ENCODE results near the gene RGS19.
"Not testable (repeated sequence)": the region's sequence is repeated elsewhere in the genome, so short reads cannot be mapped to it uniquely, and the experiment has no call there.

Gene RGS19, protein sequence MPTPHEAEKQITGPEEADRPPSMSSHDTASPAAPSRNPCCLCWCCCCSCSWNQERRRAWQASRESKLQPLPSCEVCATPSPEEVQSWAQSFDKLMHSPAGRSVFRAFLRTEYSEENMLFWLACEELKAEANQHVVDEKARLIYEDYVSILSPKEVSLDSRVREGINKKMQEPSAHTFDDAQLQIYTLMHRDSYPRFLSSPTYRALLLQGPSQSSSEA

DNA sequence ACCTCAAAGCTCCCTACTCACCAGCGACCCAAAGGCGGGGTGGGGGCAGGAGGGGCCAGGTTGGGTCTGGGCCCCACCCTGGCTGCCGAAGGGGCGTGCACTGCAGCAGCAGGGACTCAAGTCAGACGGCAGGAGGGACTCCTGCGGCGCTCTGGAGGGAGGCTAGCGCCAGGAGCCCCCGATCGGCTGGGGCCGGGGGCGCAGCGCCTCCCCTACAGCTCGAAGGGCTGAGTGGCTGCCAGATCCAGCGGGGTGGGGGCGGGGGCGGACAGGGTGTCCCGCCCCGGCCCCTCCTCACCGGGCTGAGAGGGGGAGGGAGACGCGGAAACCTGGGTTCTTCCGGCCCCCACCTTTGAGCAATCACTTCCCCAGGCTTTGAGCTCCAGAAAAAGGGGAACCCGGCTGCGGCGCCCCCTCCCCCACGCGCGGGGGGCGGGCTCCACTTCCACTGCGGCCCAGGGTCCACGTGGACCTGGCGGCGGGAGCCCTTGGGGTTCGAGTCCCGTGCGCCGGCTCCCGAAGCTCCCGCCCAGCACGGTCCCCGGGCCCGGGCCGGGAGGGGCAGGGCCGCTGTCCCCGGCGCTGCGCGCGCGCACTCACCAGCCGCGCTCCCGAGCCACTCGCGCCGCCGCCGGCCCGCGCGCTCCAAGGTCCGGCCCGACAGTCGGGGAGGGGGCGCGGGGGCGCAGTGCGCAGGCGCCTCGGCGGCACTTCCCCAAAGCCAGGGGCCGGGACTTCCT is at the start of gene RGS19:
RGS19 (minus strand) TSS at position 246 of the 740 bp plus-strand sequence. CDS start 2,632 bp downstream, outside the sequence.
- DNase-seq, result peak; percentile 84 to 90

DNA sequence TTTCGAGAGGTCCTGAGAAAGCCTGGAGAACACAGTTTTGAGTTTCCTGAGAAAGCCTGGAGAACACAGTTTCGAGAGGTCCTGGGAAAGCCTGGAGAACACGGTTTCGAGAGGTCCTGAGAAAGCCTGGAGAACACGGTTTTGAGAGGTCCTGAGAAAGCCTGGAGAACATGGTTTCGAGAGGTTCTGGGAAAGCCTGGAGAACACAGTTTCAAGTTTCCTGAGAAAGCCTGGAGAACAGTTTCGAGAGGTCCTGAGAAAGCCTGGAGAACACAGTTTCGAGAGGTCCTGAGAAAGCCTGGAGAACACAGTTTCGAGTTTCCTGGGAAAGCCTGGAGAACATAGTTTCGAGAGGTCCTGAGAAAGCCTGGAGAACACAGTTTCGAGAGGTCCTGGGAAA is 44.2 kb upstream of the RGS19 start:
- not testable (repeated sequence) for DNase-seq

DNA sequence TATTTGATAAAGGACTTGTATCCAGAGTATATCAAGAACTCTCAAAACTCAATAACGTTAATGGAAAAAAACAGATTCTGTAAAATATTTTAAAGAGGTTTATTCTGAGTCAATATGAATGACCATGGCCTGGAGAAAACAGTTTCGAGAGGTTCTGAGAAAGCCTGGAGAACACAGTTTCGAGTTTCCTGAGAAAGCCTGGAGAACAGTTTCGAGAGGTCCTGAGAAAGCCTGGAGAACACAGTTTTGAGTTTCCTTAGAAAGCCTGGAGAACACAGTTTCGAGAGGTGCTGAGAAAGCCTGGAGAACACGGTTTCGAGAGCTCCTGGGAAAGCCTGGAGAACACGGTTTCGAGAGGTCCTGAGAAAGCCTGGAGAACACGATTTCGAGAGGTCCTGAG is 43.6 kb upstream of the RGS19 start:
- DNase-seq, result not testable (repeated sequence)

DNA sequence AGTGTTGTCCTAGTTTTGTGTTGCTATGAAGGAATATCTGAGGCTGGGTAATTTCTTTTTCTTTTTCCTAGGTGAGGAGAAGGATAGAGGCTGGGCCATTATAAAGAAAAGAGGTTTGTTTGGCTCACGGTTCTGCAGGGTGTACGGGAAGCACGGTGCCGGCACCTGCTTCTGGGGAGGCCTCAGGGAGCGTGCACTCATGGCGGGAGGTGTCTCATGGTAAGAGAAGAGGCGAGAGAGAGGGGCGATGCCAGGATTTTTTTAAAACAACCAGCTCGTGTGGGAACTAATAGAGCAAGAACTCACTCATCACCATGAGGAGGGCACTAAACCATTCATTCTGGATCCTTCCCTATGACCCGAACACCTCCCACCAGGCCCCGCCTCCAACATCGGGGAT is 42.3 kb upstream of the RGS19 start:
- DNase-seq, result no peak

DNA sequence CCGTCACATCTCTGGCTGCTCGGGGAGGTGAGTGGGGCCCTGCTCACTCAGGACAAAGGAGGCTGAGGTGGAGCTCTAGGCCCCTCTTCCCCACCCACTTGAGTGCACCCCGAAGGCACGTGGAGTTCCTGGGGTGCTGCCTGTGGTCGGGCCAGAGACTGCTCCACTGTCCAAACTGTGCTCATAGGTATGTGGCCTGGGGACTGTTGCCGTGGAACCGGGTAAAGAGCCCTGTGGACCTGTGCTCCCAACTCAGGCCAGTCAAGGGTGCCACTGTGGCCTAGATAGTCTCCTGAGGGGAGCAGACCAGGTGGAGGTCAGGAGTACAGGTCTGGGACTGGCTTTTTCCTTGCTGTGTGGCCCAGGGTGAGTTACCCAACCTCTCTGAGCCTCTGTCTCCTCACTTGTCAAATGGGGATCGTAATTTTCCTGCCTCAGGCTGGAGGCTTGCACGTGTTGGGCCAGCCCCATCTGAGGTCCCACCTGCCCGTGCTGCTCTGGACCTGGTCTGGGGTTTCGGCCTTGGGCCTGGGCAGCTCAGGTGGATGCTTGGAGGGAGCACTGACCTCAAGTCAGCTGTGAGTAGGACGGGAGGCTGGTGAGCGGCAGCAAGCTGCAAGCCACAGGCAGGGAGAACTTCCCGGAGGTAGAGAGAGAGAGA is 40.5 kb upstream of the RGS19 start:
- DNase-seq, result no peak

DNA sequence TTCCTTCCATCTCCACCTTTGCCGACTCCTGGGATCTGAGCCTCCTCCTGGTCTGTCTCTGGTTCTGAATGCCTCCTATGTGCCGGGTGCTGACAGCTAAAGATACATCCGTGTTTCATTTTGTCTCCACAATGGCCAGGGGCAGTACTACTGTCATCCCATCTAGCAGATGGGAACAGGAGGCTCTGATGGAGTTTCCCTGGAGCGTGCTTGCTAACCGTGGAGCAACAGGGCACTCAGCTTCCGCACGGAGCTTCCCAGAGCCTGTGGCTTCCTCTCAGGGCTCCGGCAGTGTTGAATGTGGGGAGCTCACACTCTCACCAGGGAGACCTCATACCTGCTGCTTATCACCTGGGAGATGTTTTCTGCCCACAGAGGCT is 40.0 kb upstream of the RGS19 start:
- DNase-seq, result no peak

DNA sequence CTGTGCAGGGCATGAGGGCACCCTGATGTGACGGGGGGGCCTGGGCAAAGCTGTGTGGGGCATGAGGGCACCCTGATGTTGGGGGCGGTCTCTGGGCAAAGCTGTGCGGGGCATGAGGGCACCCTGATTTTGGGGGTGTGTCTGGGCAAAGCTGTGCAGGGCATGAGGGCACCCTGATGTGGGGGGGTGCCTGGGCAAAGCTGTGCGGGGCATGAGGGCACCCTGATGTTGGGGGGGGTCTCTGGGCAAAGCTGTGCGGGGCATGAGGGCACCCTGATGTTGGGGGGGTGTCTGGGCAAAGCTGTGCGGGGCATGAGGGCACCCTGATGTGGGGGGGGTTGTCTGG is 38.1 kb upstream of the RGS19 start:
- not testable (repeated sequence) for DNase-seq

DNA sequence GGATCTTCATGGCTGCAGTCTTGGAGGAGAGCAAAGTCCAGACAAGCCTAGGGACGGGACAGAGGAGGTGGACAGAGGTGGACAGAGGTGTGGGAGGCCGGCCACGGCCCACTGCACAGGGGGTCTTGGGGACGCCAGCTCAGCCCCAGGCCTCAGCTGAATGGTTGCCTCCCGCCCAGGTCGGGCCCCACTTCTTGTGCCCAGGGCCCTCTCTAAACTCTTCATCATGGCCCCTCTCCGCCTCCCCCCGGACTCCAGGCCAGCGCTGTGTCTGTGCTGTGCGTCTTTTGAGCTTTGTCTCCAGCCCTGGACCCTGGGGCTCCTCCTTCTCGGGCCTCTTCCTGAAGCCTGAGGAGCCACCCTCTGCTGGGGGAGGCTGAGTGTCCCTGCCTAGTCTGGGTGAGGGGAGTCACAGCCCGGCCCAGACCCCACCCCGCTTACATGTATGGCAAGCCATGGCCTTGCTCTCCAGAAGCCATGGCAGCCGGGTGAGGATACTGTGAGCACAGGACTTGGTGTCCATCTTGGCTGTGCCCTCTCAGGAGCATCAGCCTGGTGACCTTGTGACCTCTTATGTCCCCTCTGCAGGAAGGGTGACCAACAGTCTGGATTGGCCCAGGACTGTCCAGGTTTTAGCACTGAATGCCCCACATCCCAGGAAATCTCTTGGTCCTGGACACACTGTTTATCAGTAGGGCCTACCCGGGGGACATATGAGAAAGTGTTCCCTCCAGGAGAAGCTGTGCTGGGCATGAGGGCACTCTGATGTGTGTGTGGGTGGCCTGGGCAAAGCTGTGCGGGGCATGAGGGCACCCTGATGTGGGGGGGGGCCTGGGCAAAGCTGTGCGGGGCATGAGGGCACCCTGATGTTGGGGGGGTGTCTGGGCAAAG is 37.5 kb upstream of the RGS19 start:
- DNase-seq, result no peak

DNA sequence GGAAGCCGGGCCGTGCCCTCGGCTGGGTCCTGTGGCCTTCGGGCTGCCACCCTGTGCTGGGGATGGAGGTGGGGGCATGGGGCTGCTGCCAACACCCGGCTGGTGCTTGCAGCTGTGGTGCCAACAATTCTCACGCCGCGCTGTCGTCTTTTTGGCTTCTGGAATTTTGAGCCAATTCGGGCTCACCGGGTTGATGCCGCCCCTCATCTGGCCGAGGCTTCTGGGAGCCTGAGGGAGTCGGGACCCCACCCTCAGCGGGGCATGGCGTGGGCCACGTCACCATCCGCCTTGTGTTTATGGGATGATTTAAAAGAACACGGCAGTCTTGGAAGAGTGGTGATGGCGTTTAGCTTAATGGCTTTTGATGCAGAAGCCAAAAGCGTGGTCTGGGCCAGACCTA is 36.7 kb upstream of the RGS19 start:
- DNase-seq, result no peak

DNA sequence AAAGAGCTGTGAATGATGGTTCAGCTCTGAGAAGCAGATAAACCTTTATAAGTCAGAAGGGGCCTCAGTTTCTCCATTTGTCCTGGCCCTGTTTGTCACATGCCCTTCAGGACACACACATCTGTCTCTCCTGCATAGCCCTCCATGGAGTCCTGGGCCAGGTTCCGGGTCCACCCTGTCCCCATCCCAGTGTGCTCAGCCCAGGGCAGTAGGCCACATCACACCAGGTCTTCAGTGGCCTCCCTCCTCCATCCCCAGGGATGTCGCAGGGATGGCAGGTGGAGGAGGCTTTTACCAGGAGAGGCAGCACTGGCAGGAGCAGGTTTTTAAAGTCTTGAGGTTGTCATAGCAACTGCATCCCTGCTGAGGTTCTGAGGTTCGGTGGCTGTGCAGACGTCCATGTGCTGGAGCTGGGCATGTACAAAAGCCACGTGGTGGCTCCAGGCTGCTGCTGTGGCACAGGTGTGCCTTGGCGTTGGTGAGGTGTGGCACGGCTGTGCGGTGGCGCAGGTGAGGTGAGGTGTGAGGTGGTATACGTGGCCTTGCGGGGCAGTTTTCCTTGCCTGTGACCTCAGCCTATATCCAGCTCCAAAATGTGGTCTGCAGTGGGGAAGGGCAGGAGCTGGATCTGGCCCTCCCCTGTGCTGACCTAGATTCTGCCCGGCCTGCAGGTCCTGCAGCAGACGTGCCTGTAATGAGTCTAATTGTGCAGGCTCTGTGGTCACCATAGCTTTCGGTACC is 36.0 kb upstream of the RGS19 start:
- no peak for DNase-seq

DNA sequence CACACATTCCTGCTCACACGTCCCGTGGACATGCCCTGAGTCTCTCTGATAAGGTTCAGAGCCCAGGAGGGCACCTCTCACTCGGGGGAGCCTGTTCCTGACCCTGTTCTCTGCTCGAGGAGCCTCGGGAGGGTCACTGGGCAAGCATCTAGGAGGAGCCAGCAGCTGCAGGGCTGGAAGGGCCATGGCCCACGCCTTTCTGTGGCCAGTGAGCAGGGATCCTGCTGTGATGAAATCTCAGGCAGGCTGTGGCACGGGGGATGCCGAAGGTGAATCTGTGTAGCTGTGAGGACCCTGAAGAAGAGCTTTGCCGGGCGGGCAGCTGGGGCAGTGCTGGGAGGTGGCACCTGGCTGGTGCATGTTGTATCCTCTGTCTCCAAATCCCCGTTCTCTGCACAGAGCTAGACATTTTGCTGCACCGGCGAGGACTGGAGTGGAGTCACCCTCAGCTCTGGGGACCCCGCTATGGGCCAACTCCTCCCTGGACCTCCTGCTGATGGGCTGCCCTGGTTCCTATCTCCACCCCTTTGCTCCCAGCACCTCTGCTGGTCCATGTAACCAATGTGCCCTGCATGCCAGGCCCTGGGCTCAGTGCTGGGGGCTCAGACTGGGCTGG is 35.1 kb upstream of the RGS19 start:
- no peak for DNase-seq

DNA sequence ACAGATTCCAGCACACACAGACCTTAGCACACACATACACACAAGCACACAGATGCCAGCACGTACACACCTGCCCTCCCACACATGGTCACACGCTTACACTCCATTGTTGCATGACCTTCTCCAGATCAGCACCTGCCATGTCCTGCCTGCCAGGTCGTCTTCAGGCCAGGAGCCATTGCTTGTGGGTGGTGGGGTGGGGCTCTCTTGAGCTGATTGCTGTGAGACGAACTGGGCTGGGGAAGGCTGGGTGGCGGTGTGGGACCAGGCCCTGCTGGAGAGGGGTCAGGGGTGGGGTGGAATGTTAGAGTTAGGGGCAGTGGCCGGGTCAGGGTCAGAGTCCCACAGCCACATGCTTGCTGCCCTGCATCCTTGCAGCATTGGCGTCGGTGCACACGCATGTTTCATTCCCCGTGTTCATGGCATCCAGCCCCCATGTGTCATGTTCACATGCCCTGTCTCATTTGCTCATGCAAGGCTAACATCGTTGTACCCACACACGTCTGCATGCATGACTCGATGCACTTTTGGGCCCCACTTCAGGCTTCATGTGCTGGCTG is 34.6 kb upstream of the RGS19 start:
- no peak for DNase-seq

DNA sequence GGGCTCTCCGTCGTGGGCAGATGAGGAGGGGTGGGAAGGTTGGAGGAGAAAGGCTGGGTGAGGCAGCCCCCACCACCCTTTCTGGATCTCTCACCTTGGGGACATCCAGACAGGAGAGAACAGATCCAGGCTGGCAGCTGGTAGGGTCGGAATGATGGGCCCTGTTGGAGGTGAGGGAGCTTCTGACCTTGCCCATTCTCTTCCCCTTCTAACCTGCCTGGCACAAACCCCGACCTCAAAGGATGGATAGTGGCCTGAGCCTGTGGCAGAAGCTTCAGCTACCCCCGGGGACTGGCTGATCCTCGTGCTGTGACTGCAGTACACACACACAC is 34.1 kb upstream of the RGS19 start:
- DNase-seq, result no peak

DNA sequence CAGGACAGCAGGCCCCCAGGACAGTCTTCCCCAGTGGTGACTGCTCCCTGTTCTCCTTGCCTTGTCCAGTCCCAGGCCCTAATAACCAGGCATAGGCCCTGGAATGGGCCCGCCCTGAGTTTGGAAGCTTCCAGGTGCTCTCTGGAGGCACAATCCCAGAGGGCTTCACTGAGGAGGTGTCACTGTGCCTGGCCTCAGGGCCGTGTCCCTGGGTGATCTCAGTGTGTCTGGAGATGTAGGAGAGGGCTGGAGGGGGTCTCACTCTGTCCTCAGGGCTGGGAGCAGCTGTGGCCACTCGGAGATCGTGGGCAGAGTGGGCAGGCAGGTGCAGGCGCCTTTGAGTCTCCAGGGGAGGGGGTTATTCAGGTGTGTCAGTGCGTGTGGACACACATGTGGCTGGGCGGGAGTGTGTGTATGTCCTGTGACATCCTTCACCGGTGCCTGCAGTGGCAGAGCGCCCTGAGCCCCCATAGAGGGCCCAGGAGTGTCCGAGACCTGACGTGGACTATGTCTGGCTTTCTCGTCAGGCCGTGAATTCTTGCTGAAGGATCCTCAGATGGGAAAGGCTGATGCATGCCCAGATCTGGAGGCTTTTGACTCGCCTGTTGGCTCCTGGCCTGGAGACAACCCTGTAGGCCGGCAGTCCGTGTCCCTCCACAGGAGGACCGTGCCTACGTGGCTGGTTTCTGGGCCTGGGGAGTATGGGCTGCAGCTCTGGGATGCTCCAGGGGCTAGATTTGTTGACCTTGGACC is 33.5 kb upstream of the RGS19 start:
- DNase-seq, result no peak

DNA sequence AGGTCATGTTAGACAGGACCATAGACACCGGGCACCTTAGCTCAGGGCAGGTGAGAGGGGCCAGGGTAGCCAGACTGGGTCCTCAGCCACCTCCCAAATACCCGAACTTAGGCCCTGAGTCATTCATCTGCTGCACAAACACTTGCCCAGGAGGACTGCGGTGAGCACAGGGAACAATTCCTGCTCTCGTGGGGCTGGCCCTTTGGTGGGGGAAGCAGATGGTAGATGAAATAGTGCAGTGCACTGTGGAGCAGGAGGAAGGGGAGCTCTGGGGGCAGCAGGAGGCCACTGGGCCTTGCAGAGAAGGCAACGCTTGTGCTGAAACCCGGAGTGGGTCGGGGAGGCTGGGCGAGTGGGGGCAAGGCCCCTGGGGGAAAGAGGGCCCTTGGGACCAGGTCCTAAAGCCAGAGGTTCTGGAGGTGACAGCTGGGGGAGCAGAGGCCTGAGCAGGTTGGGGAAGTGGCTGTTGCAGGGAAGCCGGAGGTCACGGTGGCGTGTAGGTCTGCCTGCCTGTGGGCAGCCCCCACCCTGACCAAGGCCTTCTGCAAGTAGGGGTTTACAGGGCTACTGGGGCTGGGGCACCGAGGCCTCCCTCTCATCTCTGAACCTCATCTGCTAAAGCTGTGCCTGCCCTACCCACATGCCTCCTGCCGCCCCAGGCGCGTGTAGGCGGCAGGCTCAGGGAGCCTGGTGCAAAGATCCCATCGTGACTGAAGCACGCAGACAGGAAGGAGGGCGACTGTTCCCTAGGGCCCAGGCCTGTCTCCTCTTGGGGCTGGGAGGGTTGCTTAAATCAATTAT is 32.7 kb upstream of the RGS19 start:
- no peak for DNase-seq

DNA sequence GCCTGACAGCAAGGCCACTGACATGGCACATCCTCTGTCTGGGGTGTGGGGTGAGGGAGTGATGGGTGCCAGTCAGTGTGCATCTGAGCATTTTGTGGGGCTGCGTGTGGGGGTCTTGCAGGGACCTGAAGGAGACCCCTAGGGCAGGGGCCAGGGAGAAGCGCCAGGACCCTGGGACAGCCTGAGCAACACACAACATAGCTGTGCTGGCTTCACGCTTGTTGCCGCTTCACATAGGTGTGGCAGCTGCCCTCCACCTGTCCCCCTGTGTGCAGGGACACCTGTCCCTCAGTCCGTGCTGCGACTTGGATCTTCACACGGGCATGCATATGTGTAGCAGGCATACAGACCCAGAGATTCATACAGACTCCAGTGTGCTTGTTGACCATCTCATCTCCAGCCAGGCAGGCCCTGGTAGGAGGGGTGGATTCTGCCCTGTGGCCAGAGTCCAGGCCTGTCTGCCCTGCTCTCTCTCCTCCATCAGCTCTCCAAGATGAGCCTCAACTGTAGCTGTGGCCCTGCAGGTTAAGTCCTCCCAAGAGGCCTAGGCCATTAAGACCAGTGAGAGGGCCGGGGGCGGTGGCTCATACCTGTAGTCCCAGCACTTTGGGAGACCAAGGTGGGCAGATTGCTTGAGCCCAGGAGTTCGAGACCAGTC is 31.2 kb upstream of the RGS19 start:
- DNase-seq, result no peak

DNA sequence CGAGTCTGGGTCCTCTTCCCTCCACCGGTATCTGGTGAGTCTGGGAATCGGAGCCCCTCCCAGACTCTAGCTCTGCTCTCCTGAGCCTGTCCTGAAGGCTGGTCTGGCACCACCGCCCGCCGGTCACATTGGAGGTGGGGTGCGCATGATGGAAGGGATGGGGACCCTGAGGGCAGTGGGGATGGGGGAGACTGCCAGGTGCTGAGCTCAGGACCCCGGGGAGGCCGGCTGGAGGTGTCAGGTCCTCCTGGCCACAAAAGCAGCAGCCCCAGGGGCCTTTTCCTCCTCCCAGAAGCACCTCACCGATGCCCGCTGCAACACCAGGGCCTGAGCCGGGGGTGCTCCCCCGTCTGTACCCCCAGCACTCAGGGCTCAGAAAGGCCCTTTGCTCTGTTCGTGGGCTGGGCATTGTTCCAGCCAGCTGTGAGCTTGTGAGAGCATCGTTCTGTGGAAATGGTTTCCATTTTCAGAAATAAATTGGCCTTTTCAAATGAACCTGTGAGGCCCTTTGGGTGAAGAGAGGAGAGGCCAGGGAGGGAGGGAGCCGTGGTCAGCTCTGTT is 30.6 kb upstream of the RGS19 start:
- DNase-seq, result no peak

DNA sequence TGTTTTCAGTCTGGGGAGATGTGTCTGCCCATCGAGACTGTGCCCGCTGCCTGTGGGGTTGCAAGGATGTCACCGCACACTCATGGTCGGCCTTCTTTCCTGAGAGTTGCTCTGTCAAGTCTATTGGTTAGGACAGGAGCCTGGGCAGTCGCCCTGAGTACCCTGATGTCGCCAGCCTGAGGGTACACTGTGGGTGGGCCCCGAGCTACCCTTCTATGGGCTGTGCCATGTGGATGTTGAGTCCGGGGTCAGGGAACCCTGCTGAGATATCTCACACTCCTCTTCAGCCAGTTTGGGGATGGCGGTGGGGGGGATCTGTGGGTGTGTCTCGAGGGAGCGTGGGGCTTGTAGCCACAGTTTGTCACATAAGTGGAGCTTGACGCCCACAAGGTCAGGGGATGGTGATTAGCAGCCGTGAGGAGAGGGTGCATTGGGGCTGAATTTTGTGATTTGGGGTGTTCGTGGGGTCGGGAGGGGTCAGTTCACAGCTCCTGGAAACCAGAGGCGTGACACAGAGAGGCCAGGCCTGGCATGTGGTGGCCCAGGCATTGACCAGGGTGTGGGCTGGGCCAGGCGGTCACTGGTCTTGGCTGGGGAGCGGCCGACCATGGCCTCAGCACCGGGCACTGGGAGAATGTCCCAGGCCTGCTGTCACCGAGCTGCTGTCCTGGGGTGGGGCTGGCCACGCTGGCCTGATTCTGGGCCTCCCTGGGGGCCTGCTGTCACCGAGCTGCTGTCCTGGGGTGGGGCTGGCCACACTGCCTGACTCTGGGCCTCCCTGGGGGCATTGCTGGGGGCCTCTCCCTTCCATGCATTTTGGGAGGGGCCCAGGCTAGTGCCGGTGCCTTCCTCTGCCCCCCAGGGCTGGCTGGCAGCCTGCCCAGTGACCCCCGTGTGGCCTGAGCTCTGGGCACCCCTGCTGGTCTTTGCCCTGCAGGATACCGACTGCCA is 29.7 kb upstream of the RGS19 start:
- DNase-seq, result no peak

Data from bone marrow (tissue), 2 donors.